ENCODE data around the gene LCOR.

LCOR gene

GRCh38 chr10:96856317-96856716 lies 24.2 kb downstream of the LCOR start:
- peaks cover 67% of the 10 kb centered on the region for H3K4me1 Mint-ChIP-seq
- peaks cover 12% of the 10 kb centered on the region for H3K36me3 Mint-ChIP-seq

GRCh38 chr10:96857301-96858012 lies 25.4 kb downstream of the LCOR start:
- Mint-ChIP-seq H3K36me3 (peaks cover 13% of the 10 kb centered on the region), H3K27ac (no peak overlapping the region), H3K27me3 (no peaks in the 10 kb centered on the region), H3K9me3 (no peaks in the 10 kb centered on the region), H3K4me1 (peaks cover 75% of the 10 kb centered on the region), H3K4me3 (no peak overlapping the region)

More at GRCh38 chr10:96856317-96856716, 24.2 kb downstream of the LCOR start:
- no peaks in the 10 kb centered on the region for H3K27me3 Mint-ChIP-seq
- H3K27ac Mint-ChIP-seq, result peak overlapping the region; percentile 53
- H3K4me3 Mint-ChIP-seq, result no peak overlapping the region
- no peaks in the 10 kb centered on the region for H3K9me3 Mint-ChIP-seq

GRCh38 chr10:96858038-96858705 lies 26.1 kb downstream of the LCOR start:
- H3K4me1 Mint-ChIP-seq, result peaks cover 75% of the 10 kb centered on the region
- no peak overlapping the region for H3K4me3 Mint-ChIP-seq
- H3K27ac Mint-ChIP-seq, result peak overlapping the region; percentile 15
- H3K36me3 Mint-ChIP-seq, result peaks cover 13% of the 10 kb centered on the region
- no peaks in the 10 kb centered on the region for H3K27me3 Mint-ChIP-seq
- no peaks in the 10 kb centered on the region for H3K9me3 Mint-ChIP-seq

- no peaks in the 10 kb centered on the region for H3K9me3 Mint-ChIP-seq
- H3K27me3 Mint-ChIP-seq, result no peaks in the 10 kb centered on the region
- no peak overlapping the region for H3K27ac Mint-ChIP-seq
- H3K36me3 Mint-ChIP-seq, result peaks cover 13% of the 10 kb centered on the region
- peaks cover 80% of the 10 kb centered on the region for H3K4me1 Mint-ChIP-seq
- H3K4me3 Mint-ChIP-seq, result no peak overlapping the region
Measured at GRCh38 chr10:96858706-96859050, 26.6 kb downstream of the LCOR start.

- no peak overlapping the region for H3K4me3 Mint-ChIP-seq
- H3K27ac Mint-ChIP-seq, result no peak overlapping the region
- H3K27me3 Mint-ChIP-seq, result no peaks in the 10 kb centered on the region
- H3K9me3 Mint-ChIP-seq, result no peaks in the 10 kb centered on the region
- H3K4me1 Mint-ChIP-seq, result peaks cover 82% of the 10 kb centered on the region
- peaks cover 17% of the 10 kb centered on the region for H3K36me3 Mint-ChIP-seq
Measured at GRCh38 chr10:96860631-96861277, 28.7 kb downstream of the LCOR start.

GRCh38 chr10:96863922-96864543 lies 31.9 kb downstream of the LCOR start:
- Mint-ChIP-seq H3K4me3 (no peak overlapping the region), H3K27ac (peak overlapping the region; percentile 8), H3K36me3 (peaks cover 14% of the 10 kb centered on the region), H3K4me1 (peaks cover 71% of the 10 kb centered on the region), H3K27me3 (no peaks in the 10 kb centered on the region), H3K9me3 (no peaks in the 10 kb centered on the region)

GRCh38 chr10:96873086-96873485 lies 41.0 kb downstream of the LCOR start:
- peak overlapping the region; percentile 48 for H3K4me3 Mint-ChIP-seq
- H3K9me3 Mint-ChIP-seq, result no peaks in the 10 kb centered on the region
- H3K27ac Mint-ChIP-seq, result peak overlapping the region; percentile 76
- peaks cover 4% of the 10 kb centered on the region for H3K36me3 Mint-ChIP-seq
- peaks cover 57% of the 10 kb centered on the region for H3K4me1 Mint-ChIP-seq
- no peaks in the 10 kb centered on the region for H3K27me3 Mint-ChIP-seq

- H3K4me1 Mint-ChIP-seq, result peaks cover 58% of the 10 kb centered on the region
- H3K4me3 Mint-ChIP-seq, result no peak overlapping the region
- H3K36me3 Mint-ChIP-seq, result peaks cover 6% of the 10 kb centered on the region
- H3K9me3 Mint-ChIP-seq, result no peaks in the 10 kb centered on the region
- no peaks in the 10 kb centered on the region for H3K27me3 Mint-ChIP-seq
- no peak overlapping the region for H3K27ac Mint-ChIP-seq
Measured at GRCh38 chr10:96873756-96874467, 41.8 kb downstream of the LCOR start.

- H3K27me3 Mint-ChIP-seq, result no peaks in the 10 kb centered on the region
- H3K27ac Mint-ChIP-seq, result no peak overlapping the region
- H3K9me3 Mint-ChIP-seq, result no peaks in the 10 kb centered on the region
- H3K36me3 Mint-ChIP-seq, result peaks cover 10% of the 10 kb centered on the region
- peaks cover 64% of the 10 kb centered on the region for H3K4me1 Mint-ChIP-seq
- no peak overlapping the region for H3K4me3 Mint-ChIP-seq
Measured at GRCh38 chr10:96878057-96878456, 46.0 kb downstream of the LCOR start.

GRCh38 chr10:96880575-96880974 lies 48.5 kb downstream of the LCOR start:
- no peak overlapping the region for H3K4me3 Mint-ChIP-seq
- H3K36me3 Mint-ChIP-seq, result peaks cover 13% of the 10 kb centered on the region
- peaks cover 59% of the 10 kb centered on the region for H3K4me1 Mint-ChIP-seq
- H3K27ac Mint-ChIP-seq, result no peak overlapping the region
- H3K27me3 Mint-ChIP-seq, result no peaks in the 10 kb centered on the region
- H3K9me3 Mint-ChIP-seq, result no peaks in the 10 kb centered on the region

- H3K36me3 Mint-ChIP-seq, result peaks cover 38% of the 10 kb centered on the region
- H3K9me3 Mint-ChIP-seq, result peaks cover 5% of the 10 kb centered on the region
- peaks cover 46% of the 10 kb centered on the region for H3K4me1 Mint-ChIP-seq
- H3K27ac Mint-ChIP-seq, result no peak overlapping the region
- no peaks in the 10 kb centered on the region for H3K27me3 Mint-ChIP-seq
- H3K4me3 Mint-ChIP-seq, result no peak overlapping the region
Measured at GRCh38 chr10:96889415-96890171, 57.5 kb downstream of the LCOR start.

GRCh38 chr10:96890172-96890513 lies 58.0 kb downstream of the LCOR start:
- Mint-ChIP-seq H3K36me3 (peaks cover 38% of the 10 kb centered on the region), H3K4me3 (no peak overlapping the region), H3K9me3 (peaks cover 5% of the 10 kb centered on the region), H3K4me1 (peaks cover 50% of the 10 kb centered on the region), H3K27me3 (no peaks in the 10 kb centered on the region), H3K27ac (no peak overlapping the region)

GRCh38 chr10:96890580-96890979 lies 58.5 kb downstream of the LCOR start:
- no peaks in the 10 kb centered on the region for H3K27me3 Mint-ChIP-seq
- no peak overlapping the region for H3K27ac Mint-ChIP-seq
- H3K36me3 Mint-ChIP-seq, result peaks cover 38% of the 10 kb centered on the region
- H3K4me1 Mint-ChIP-seq, result peaks cover 54% of the 10 kb centered on the region
- peaks cover 5% of the 10 kb centered on the region for H3K9me3 Mint-ChIP-seq
- no peak overlapping the region for H3K4me3 Mint-ChIP-seq

GRCh38 chr10:96891840-96892239 lies 59.7 kb downstream of the LCOR start:
- Mint-ChIP-seq H3K9me3 (peaks cover 5% of the 10 kb centered on the region), H3K36me3 (peaks cover 33% of the 10 kb centered on the region), H3K27me3 (no peaks in the 10 kb centered on the region), H3K27ac (no peak overlapping the region), H3K4me1 (peaks cover 64% of the 10 kb centered on the region), H3K4me3 (no peak overlapping the region)

Measured in activated naive CD4-positive, alpha-beta T cell treated with anti-CD3 and anti-CD28 coated beads, Interleukin-2, amount 50 U/mL, for 24 hours (primary cell).